ENCODE data around the gene CPSF7.

The CPSF7 gene

GRCh38 chr11:61473370-61474012 is 43.7 kb upstream of the CPSF7 start:
- H2AFZ ChIP-seq (ENCODE audit: low read depth, low read length, severe bottlenecking): no peak overlapping the region
- H3K79me2 ChIP-seq (ENCODE audit: insufficient read depth, low read length): no peaks in the 10 kb centered on the region
- H3K9me3 ChIP-seq (ENCODE audit: insufficient read depth, low read length): no peaks in the 10 kb centered on the region
- H3K4me3 ChIP-seq (ENCODE audit: insufficient read depth, low read length, poor library complexity, severe bottlenecking): no peak overlapping the region
- no peaks in the 10 kb centered on the region for H4K20me1 ChIP-seq (ENCODE audit: low read depth, low read length)
- H3K27me3 ChIP-seq (ENCODE audit: low read length): no peaks in the 10 kb centered on the region
- no peak overlapping the region for H3K9ac ChIP-seq (ENCODE audit: low read length)
- no peaks in the 10 kb centered on the region for H3K36me3 ChIP-seq (ENCODE audit: low read length)
- H3K27ac ChIP-seq (ENCODE audit: low read depth, low read length): no peak overlapping the region
- no peaks in the 10 kb centered on the region for H3K9me2 ChIP-seq (replicated peaks; ENCODE audit: insufficient read depth, low read length)
- no peak overlapping the region for H3K4me2 ChIP-seq (ENCODE audit: low read depth, low read length, poor library complexity, severe bottlenecking)
- no peaks in the 10 kb centered on the region for H3F3A ChIP-seq (ENCODE audit: insufficient read depth)
- TF ChIP-seq EZH2phosphoT487 (conservative IDR thresholded peaks at IDR 0.05; ENCODE audit: low read length) (no peak), CTCF (IDR thresholded peaks at IDR 0.05; ENCODE audit: insufficient read depth, low read length, poor library complexity, severe bottlenecking) (no peak)

GRCh38 chr11:61472868-61473267 is 43.1 kb upstream of the CPSF7 start:
- H3K27ac ChIP-seq (ENCODE audit: low read depth, low read length): no peak overlapping the region
- no peaks in the 10 kb centered on the region for H3K9me3 ChIP-seq (ENCODE audit: insufficient read depth, low read length)
- no peak overlapping the region for H2AFZ ChIP-seq (ENCODE audit: low read depth, low read length, severe bottlenecking)
- H3F3A ChIP-seq (ENCODE audit: insufficient read depth): no peaks in the 10 kb centered on the region
- no peak overlapping the region for H3K9ac ChIP-seq (ENCODE audit: low read length)
- H3K36me3 ChIP-seq (ENCODE audit: low read length): no peaks in the 10 kb centered on the region
- H4K20me1 ChIP-seq (ENCODE audit: low read depth, low read length): no peaks in the 10 kb centered on the region
- no peaks in the 10 kb centered on the region for H3K79me2 ChIP-seq (ENCODE audit: insufficient read depth, low read length)
- no peaks in the 10 kb centered on the region for H3K27me3 ChIP-seq (ENCODE audit: low read length)
- H3K4me3 ChIP-seq (ENCODE audit: insufficient read depth, low read length, poor library complexity, severe bottlenecking): no peak overlapping the region
- TF ChIP-seq CTCF (IDR thresholded peaks at IDR 0.05; ENCODE audit: insufficient read depth, low read length, poor library complexity, severe bottlenecking) (no peak), EZH2phosphoT487 (conservative IDR thresholded peaks at IDR 0.05; ENCODE audit: low read length) (no peak)
- no peak overlapping the region for H3K4me2 ChIP-seq (ENCODE audit: low read depth, low read length, poor library complexity, severe bottlenecking)
- no peaks in the 10 kb centered on the region for H3K9me2 ChIP-seq (replicated peaks; ENCODE audit: insufficient read depth, low read length)

GRCh38 chr11:61472282-61472681 is 42.5 kb upstream of the CPSF7 start:
- Histone ChIP-seq H3K9me3 (ENCODE audit: insufficient read depth, low read length) (no peaks in the 10 kb centered on the region), H3K4me2 (ENCODE audit: low read depth, low read length, poor library complexity, severe bottlenecking) (no peak overlapping the region), H2AFZ (ENCODE audit: low read depth, low read length, severe bottlenecking) (no peak overlapping the region), H3F3A (ENCODE audit: insufficient read depth) (no peaks in the 10 kb centered on the region), H3K9me2 (replicated peaks; ENCODE audit: insufficient read depth, low read length) (no peaks in the 10 kb centered on the region), H3K4me3 (ENCODE audit: insufficient read depth, low read length, poor library complexity, severe bottlenecking) (no peak overlapping the region), H3K27me3 (ENCODE audit: low read length) (no peaks in the 10 kb centered on the region), H4K20me1 (ENCODE audit: low read depth, low read length) (no peaks in the 10 kb centered on the region), H3K79me2 (ENCODE audit: insufficient read depth, low read length) (no peaks in the 10 kb centered on the region), H3K36me3 (ENCODE audit: low read length) (no peaks in the 10 kb centered on the region), H3K27ac (ENCODE audit: low read depth, low read length) (no peak overlapping the region), H3K9ac (ENCODE audit: low read length) (no peak overlapping the region)
- TF ChIP-seq EZH2phosphoT487 (conservative IDR thresholded peaks at IDR 0.05; ENCODE audit: low read length) (no peak), CTCF (IDR thresholded peaks at IDR 0.05; ENCODE audit: insufficient read depth, low read length, poor library complexity, severe bottlenecking) (no peak)
